OCI-LY1 (cell line): ENCODE data around the gene PDSS1.
A peak's percentile ranks its signal among the peaks of the same experiment; 100 is the strongest.

Experiments used
- EZH2 ChIP-seq: fragments of 200-600 bp; sonication (generic), shearing (Covaris generic); IDR thresholded peaks from 2 replicates; pipeline ENCODE4 v1.8.0; 2017; ENCODE audit warnings: borderline replicate concordance, mixed run types, mild to moderate bottlenecking, antibody characterized with exemption, low read length, moderate library complexity, mixed read lengths
- TF ChIP-seq, protein P1 (sequence below): fragments of 200-600 bp; sonication (generic), shearing (Covaris generic); IDR thresholded peaks from 2 replicates; pipeline ENCODE4 v1.5.1; 2017; ENCODE audit warnings: mild to moderate bottlenecking, antibody characterized with exemption, low read length, moderate library complexity, mixed read lengths

DNA sequence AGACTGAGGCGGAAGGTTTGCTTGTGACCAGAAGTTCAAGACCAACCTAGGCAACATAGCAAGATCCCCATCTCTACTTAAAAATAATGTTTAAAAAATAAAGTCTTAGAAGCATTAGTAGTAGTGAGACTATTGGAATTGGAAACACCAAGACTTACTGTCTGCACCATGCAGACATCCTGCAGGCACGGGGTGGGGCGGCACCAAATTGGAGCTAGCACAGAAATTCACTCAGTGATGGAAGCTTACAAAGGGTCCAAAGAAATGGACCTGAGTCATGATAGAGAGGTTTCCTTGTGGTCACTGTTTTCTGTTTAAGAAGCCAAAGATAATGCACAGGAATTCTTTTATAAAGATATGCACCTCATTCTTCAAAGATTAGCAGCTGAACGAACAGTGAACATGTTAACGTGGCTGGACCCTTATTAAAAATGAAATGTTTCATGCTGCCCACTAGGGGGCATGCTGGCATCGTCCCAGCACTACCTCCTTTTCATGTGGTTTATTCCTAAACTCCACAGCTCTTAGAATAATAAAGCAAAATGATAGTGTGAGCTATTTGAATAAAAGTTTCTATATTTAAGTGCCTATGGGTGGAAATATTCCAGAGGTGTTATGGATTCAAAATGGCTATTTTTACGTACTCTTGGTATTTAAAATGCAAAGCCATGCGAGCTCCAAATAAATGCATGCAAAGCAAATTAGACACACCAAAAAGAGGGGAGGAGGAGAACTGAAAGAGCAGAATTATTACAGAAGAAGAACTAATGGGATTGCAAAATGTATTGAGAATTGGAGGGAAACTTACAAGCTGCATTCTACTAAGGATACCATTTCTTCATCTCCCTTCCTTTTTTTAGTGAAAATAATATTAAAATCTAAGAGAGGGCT is 28.6 kb downstream of the PDSS1 start:
- TF ChIP-seq, protein P1, sequence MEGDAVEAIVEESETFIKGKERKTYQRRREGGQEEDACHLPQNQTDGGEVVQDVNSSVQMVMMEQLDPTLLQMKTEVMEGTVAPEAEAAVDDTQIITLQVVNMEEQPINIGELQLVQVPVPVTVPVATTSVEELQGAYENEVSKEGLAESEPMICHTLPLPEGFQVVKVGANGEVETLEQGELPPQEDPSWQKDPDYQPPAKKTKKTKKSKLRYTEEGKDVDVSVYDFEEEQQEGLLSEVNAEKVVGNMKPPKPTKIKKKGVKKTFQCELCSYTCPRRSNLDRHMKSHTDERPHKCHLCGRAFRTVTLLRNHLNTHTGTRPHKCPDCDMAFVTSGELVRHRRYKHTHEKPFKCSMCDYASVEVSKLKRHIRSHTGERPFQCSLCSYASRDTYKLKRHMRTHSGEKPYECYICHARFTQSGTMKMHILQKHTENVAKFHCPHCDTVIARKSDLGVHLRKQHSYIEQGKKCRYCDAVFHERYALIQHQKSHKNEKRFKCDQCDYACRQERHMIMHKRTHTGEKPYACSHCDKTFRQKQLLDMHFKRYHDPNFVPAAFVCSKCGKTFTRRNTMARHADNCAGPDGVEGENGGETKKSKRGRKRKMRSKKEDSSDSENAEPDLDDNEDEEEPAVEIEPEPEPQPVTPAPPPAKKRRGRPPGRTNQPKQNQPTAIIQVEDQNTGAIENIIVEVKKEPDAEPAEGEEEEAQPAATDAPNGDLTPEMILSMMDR: peak; percentile 97
- no peak for TF ChIP-seq EZH2
